ENCODE measurements around the gene KRTAP10-8. TPM values are rescaled to one million over a fixed set of nuclear protein-coding genes. Genes with fewer than 3 reads are reported as not detected.

Gene KRTAP10-8
- total RNA-seq, 1 donor from 2014 or later, result not detected

- DNase-seq, result no peak
- Histone ChIP-seq H3K4me3 (no peak overlapping the region), H3K27me3 (ENCODE audit: low read depth) (peaks cover 39% of the 10 kb centered on the region), H3K36me3 (no peaks in the 10 kb centered on the region), H3K4me1 (peaks cover 5% of the 10 kb centered on the region), H3K27ac (replicated peaks) (no peak overlapping the region), H3K9me3 (replicated peaks) (peaks cover 31% of the 10 kb centered on the region)
- no peak for TF ChIP-seq CTCF (IDR thresholded peaks at IDR 0.05; ENCODE audit: borderline replicate concordance)
- intact Hi-C loops (cut with micrococcal nuclease), result no loop called here
These were observed 29.8 kb upstream of the KRTAP10-8 start for GRCh38 chr21:44582055-44582454.

GRCh38 chr21:44583089-44583799 lies 28.6 kb upstream of the KRTAP10-8 start:
- TF ChIP-seq CTCF (IDR thresholded peaks at IDR 0.05; ENCODE audit: borderline replicate concordance), result no peak
- intact Hi-C loops (cut with micrococcal nuclease), result no loop called here
- DNase-seq, result no peak

GRCh38 chr21:44583800-44584147 lies 28.1 kb upstream of the KRTAP10-8 start:
- intact Hi-C loops (cut with micrococcal nuclease), result no loop called here
- no peak overlapping the region for H3K4me3 ChIP-seq
- no peak for DNase-seq
- peaks cover 40% of the 10 kb centered on the region for H3K27me3 ChIP-seq (ENCODE audit: low read depth)
- peaks cover 27% of the 10 kb centered on the region for H3K9me3 ChIP-seq (replicated peaks)
- H3K27ac ChIP-seq (replicated peaks), result no peak overlapping the region
- H3K4me1 ChIP-seq, result peaks cover 5% of the 10 kb centered on the region
- no peaks in the 10 kb centered on the region for H3K36me3 ChIP-seq
- TF ChIP-seq CTCF (IDR thresholded peaks at IDR 0.05; ENCODE audit: borderline replicate concordance), result no peak

More at GRCh38 chr21:44583089-44583799, 28.6 kb upstream of the KRTAP10-8 start:
- Histone ChIP-seq H3K27ac (replicated peaks) (no peak overlapping the region), H3K27me3 (ENCODE audit: low read depth) (peaks cover 40% of the 10 kb centered on the region), H3K9me3 (replicated peaks) (peaks cover 27% of the 10 kb centered on the region), H3K36me3 (no peaks in the 10 kb centered on the region), H3K4me1 (peaks cover 5% of the 10 kb centered on the region), H3K4me3 (no peak overlapping the region)

- intact Hi-C loops (cut with micrococcal nuclease), result no loop called here
- Histone ChIP-seq H3K4me3 (no peak overlapping the region), H3K36me3 (no peaks in the 10 kb centered on the region), H3K4me1 (peaks cover 5% of the 10 kb centered on the region), H3K27ac (replicated peaks) (no peak overlapping the region), H3K27me3 (ENCODE audit: low read depth) (peaks cover 48% of the 10 kb centered on the region), H3K9me3 (replicated peaks) (peaks cover 24% of the 10 kb centered on the region)
- DNase-seq, result no peak
- no peak for TF ChIP-seq CTCF (IDR thresholded peaks at IDR 0.05; ENCODE audit: borderline replicate concordance)
These were observed 26.0 kb upstream of the KRTAP10-8 start for GRCh38 chr21:44585892-44586291.

- DNase-seq, result no peak
- Histone ChIP-seq H3K27ac (replicated peaks) (no peak overlapping the region), H3K9me3 (replicated peaks) (peaks cover 7% of the 10 kb centered on the region), H3K36me3 (no peaks in the 10 kb centered on the region), H3K27me3 (ENCODE audit: low read depth) (peaks cover 43% of the 10 kb centered on the region), H3K4me3 (no peak overlapping the region), H3K4me1 (peaks cover 11% of the 10 kb centered on the region)
- TF ChIP-seq CTCF (IDR thresholded peaks at IDR 0.05; ENCODE audit: borderline replicate concordance), result no peak
- intact Hi-C loops (cut with micrococcal nuclease), result no loop called here
These were observed 22.8 kb upstream of the KRTAP10-8 start for GRCh38 chr21:44589094-44589493.
